Skeletal muscle satellite cell (primary cell): ENCODE results near the gene SEC14L2.
A peak's percentile ranks its signal among the peaks of the same experiment; 100 is the strongest.
"Not testable (repeated sequence)": the region's sequence is repeated elsewhere in the genome, so short reads cannot be mapped to it uniquely, and the experiment has no call there.

Experiments used
- H3K27me3 ChIP-seq: 2 replicates; pipeline ENCODE4 v1.7.0; 2013; ENCODE audit warnings: low read length; ENCODE audit not compliant: control insufficient read depth, insufficient read depth
- H3K36me3 ChIP-seq: 2 replicates; pipeline ENCODE4 v1.7.0; 2013; ENCODE audit warnings: mild to moderate bottlenecking, control low read depth, low read length; ENCODE audit not compliant: insufficient read depth
- H3K4me1 ChIP-seq: 2 replicates; pipeline ENCODE4 v1.7.0; 2013; ENCODE audit warnings: low read length; ENCODE audit not compliant: control insufficient read depth, insufficient read depth
- H3K4me2 ChIP-seq: 2 replicates; pipeline ENCODE4 v1.7.0; 2013; ENCODE audit warnings: mild to moderate bottlenecking, low read length
- H3K4me3 ChIP-seq: 2 replicates; pipeline ENCODE4 v1.7.0; 2013; ENCODE audit warnings: low read length
- H3K9ac ChIP-seq: 2 replicates; pipeline ENCODE4 v1.7.0; 2013; ENCODE audit warnings: mild to moderate bottlenecking, low read depth, low read length, moderate library complexity
- H3K9me3 ChIP-seq: replicated peaks from 2 replicates; pipeline ENCODE4 v1.7.0; 2013; ENCODE audit warnings: mild to moderate bottlenecking, control low read depth, low read length

Gene SEC14L2

GRCh38 chr22:30397656-30398635 lies 1.1 kb downstream of the SEC14L2 start:
- Histone ChIP-seq H3K4me2 (peak overlapping the region; percentile 96), H3K9me3 (no peaks in the 10 kb centered on the region), H3K27me3 (no peaks in the 10 kb centered on the region), H3K4me3 (peak overlapping the region; percentile 89), H3K36me3 (peaks cover 26% of the 10 kb centered on the region), H3K4me1 (peaks cover 37% of the 10 kb centered on the region), H3K9ac (peak overlapping the region; percentile 87)

GRCh38 chr22:30398685-30399680 lies 2.2 kb downstream of the SEC14L2 start:
- peak overlapping the region; percentile 96 for H3K4me2 ChIP-seq
- H3K9ac ChIP-seq, result peak overlapping the region; percentile 87
- peaks cover 33% of the 10 kb centered on the region for H3K36me3 ChIP-seq
- no peaks in the 10 kb centered on the region for H3K27me3 ChIP-seq
- no peaks in the 10 kb centered on the region for H3K9me3 ChIP-seq
- peak overlapping the region; percentile 89 for H3K4me3 ChIP-seq
- H3K4me1 ChIP-seq, result peaks cover 38% of the 10 kb centered on the region

DNA sequence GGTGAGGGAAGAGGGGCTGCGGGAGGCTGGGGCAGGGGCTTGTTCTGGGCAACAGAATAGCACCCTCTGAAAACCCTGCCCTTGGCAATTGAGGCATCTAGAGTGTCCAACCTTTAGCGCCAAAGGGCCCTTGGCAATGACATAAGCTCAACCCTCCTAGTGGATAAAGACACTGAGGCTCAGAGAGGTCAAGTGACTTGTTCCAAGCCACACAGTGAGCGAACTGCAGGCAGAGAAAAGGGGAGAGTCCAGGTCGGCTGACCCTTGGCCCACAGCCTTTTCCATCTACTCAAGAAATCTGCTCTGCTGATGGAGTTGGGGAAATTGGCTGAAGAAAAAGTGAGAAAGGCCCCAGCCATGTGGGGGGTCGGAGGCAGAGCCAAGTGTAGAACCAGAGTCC lies 2.9 kb downstream of the SEC14L2 start:
- H3K4me3 ChIP-seq, result peak overlapping the region; percentile 89
- no peaks in the 10 kb centered on the region for H3K27me3 ChIP-seq

GRCh38 chr22:30400159-30400558 lies 3.3 kb downstream of the SEC14L2 start:
- Histone ChIP-seq H3K27me3 (no peaks in the 10 kb centered on the region), H3K4me2 (peak overlapping the region; percentile 96), H3K9ac (no peak overlapping the region), H3K36me3 (peaks cover 39% of the 10 kb centered on the region), H3K4me3 (peak overlapping the region; percentile 89), H3K9me3 (no peaks in the 10 kb centered on the region), H3K4me1 (peaks cover 47% of the 10 kb centered on the region)

More for the DNA sequence above, 2.9 kb downstream of the SEC14L2 start:
- peaks cover 36% of the 10 kb centered on the region for H3K36me3 ChIP-seq
- H3K9ac ChIP-seq, result peak overlapping the region; percentile 87
- peaks cover 43% of the 10 kb centered on the region for H3K4me1 ChIP-seq
- no peaks in the 10 kb centered on the region for H3K9me3 ChIP-seq
- H3K4me2 ChIP-seq, result peak overlapping the region; percentile 96

DNA sequence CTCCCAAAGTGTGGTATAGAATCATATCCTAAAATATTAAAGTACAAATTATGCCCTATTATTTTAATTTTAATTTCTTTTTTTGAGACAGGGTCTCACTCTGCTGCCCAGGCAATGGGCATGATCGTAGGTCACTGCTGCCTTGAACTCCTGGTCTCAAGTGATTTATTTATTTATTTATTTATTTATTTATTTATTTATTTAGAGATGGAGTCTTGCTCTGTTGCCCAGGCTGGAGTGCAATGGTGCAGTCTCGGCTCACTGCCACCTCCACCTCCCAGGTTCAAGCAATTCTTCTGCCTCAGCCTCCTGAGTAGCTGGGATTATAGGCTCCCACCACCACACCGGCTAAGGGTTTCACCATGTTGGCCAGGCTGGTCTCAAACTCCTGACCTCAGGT lies 4.2 kb downstream of the SEC14L2 start:
- Histone ChIP-seq H3K4me1 (peaks cover 55% of the 10 kb centered on the region), H3K36me3 (peaks cover 46% of the 10 kb centered on the region)
- H3K9ac ChIP-seq, H3K4me3 ChIP-seq, H3K4me2 ChIP-seq, H3K9me3 ChIP-seq, H3K27me3 ChIP-seq: not testable (repeated sequence)

- Histone ChIP-seq H3K9ac (peak overlapping the region; percentile 3), H3K36me3 (peaks cover 56% of the 10 kb centered on the region), H3K4me3 (peak overlapping the region; percentile 28), H3K4me1 (peaks cover 61% of the 10 kb centered on the region), H3K4me2 (peak overlapping the region; percentile 48), H3K27me3 (no peaks in the 10 kb centered on the region), H3K9me3 (no peaks in the 10 kb centered on the region)
Measured at GRCh38 chr22:30402028-30402765, 5.4 kb downstream of the SEC14L2 start.

DNA sequence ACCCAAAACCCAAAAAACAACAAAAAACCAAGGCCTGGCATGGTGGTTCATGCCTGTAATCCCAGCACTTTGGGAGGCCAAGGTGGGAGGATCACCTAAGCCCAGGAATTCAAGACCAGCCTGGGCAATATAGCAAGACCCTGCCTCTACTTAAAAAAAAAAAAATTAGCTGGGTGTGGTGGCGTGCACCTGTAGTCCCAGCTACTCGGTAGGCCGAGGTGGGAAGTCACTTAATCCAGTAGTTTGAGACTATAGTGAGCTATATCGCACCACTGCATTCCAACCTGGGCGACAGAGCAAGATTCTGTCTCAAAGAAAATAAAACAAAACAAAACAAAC lies 5.9 kb downstream of the SEC14L2 start:
- H3K9ac ChIP-seq, H3K27me3 ChIP-seq, H3K4me2 ChIP-seq, H3K9me3 ChIP-seq, H3K4me3 ChIP-seq: not testable (repeated sequence)
- H3K36me3 ChIP-seq, result peaks cover 61% of the 10 kb centered on the region
- peaks cover 66% of the 10 kb centered on the region for H3K4me1 ChIP-seq

DNA sequence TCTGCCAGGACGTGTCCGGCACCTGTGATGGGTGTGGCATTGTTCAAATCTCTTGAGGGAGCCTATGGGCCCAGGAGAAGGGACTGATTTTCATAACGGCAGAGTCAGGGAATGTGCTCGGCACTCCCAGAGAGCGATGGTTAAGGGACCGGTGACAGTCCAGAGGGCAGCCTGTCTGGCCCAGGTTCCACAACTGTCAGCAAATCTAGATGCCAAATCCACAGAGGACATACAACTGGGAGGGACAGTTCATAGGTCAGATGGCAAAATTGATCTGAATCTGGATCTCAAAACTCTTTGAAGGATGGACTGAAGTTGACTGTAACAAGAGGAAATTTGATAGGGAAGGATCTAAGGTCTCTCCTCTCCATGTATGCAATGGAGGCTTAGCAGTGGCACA lies 7.5 kb downstream of the SEC14L2 start:
- Histone ChIP-seq H3K27me3 (no peaks in the 10 kb centered on the region), H3K4me3 (no peak overlapping the region), H3K4me2 (no peak overlapping the region), H3K36me3 (peaks cover 77% of the 10 kb centered on the region), H3K4me1 (peaks cover 68% of the 10 kb centered on the region), H3K9me3 (no peaks in the 10 kb centered on the region), H3K9ac (no peak overlapping the region)

DNA sequence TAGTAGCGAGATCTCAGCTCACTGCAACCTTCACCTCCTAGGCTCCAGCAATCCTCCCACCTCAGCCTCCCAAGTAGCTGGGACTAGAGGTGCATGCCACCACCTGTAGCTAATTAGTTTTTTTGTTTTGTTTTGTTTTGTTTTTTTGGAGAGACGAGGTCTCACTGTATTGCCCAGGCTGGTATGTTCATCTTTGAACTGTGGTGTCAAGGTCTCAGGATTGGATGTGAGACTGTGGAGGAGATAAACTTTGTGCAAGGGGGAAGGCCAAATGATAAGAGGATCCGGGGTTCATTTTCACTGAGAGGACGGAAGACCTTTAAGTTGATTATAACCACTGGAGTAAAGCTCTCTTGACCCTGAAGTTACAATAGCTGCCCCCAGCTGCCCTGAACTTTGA lies 8.9 kb downstream of the SEC14L2 start:
- H3K36me3 ChIP-seq, result peaks cover 79% of the 10 kb centered on the region
- H3K4me3 ChIP-seq, result no peak overlapping the region
- no peaks in the 10 kb centered on the region for H3K27me3 ChIP-seq
- peaks cover 64% of the 10 kb centered on the region for H3K4me1 ChIP-seq
- no peak overlapping the region for H3K4me2 ChIP-seq
- no peaks in the 10 kb centered on the region for H3K9me3 ChIP-seq
- no peak overlapping the region for H3K9ac ChIP-seq

GRCh38 chr22:30406400-30406799 lies 9.6 kb downstream of the SEC14L2 start:
- Histone ChIP-seq H3K9me3 (no peaks in the 10 kb centered on the region), H3K9ac (no peak overlapping the region), H3K4me1 (peaks cover 69% of the 10 kb centered on the region), H3K36me3 (peaks cover 86% of the 10 kb centered on the region), H3K27me3 (no peaks in the 10 kb centered on the region), H3K4me3 (no peak overlapping the region), H3K4me2 (no peak overlapping the region)
